MM.1S (cell line): ENCODE results near the gene CILP.

Experiments used
- DNase-seq: peaks from one replicate; pipeline ENCODE4 v3.0.0-alpha.2; 2015
- H2AFZ ChIP-seq: fragments of 300-600 bp; sonication (generic); 2 replicates; pipeline ENCODE4 v1.6.0; 2016; ENCODE audit warnings: antibody characterized with exemption, low read length
- H3F3A ChIP-seq: fragments of 300-600 bp; sonication (generic); 2 replicates; pipeline ENCODE4 v1.6.1; 2016; ENCODE audit warnings: mild to moderate bottlenecking, antibody characterized with exemption, low read length, moderate library complexity, mixed read lengths; ENCODE audit not compliant: insufficient read depth
- H3K27ac ChIP-seq: fragments of 300-600 bp; sonication (generic); 2 replicates; pipeline ENCODE4 v1.5.1; 2016; ENCODE audit warnings: mild to moderate bottlenecking, low read length
- H3K27me3 ChIP-seq: fragments of 300-600 bp; sonication (generic); replicated peaks from 2 replicates; pipeline ENCODE4 v1.6.0; 2016; ENCODE audit warnings: low read length; ENCODE audit not compliant: insufficient read depth
- H3K36me3 ChIP-seq: fragments of 300-600 bp; sonication (generic); replicated peaks from 2 replicates; pipeline ENCODE4 v1.6.1; 2016; ENCODE audit warnings: mild to moderate bottlenecking, low read length, mixed read lengths; ENCODE audit not compliant: insufficient read depth
- H3K4me1 ChIP-seq: fragments of 300-600 bp; sonication (generic); 2 replicates; pipeline ENCODE4 v1.6.1; 2016; ENCODE audit warnings: low read length, mixed read lengths
- H3K4me2 ChIP-seq: fragments of 300-600 bp; sonication (generic); 2 replicates; pipeline ENCODE4 v1.6.0; 2016; ENCODE audit warnings: low read depth, low read length
- H3K4me3 ChIP-seq: fragments of 300-600 bp; sonication (generic); 2 replicates; pipeline ENCODE4 v1.5.1; 2016; ENCODE audit warnings: low read length, mixed read lengths
- H3K79me2 ChIP-seq: fragments of 300-600 bp; sonication (generic); 2 replicates; pipeline ENCODE4 v1.6.1; 2016; ENCODE audit warnings: mixed run types, low read length, mixed read lengths
- H3K9ac ChIP-seq: fragments of 300-600 bp; sonication (generic); 2 replicates; pipeline ENCODE4 v1.6.1; 2016; ENCODE audit warnings: low read length, mixed read lengths
- H3K9me2 ChIP-seq: fragments of 300-600 bp; sonication (generic); replicated peaks from 2 replicates; pipeline ENCODE4 v1.6.1; 2016; ENCODE audit warnings: mild to moderate bottlenecking, low read length, mixed read lengths; ENCODE audit not compliant: insufficient read depth
- H3K9me3 ChIP-seq: fragments of 300-600 bp; sonication (generic); replicated peaks from 2 replicates; pipeline ENCODE4 v1.6.1; 2016; ENCODE audit warnings: mild to moderate bottlenecking, low read length, mixed read lengths; ENCODE audit not compliant: insufficient read depth
- H4K20me1 ChIP-seq: fragments of 300-600 bp; sonication (generic); 2 replicates; pipeline ENCODE4 v1.6.1; 2016; ENCODE audit warnings: mild to moderate bottlenecking, low read length, moderate library complexity, mixed read lengths; ENCODE audit not compliant: insufficient read depth
- EZH2 ChIP-seq: fragments of 300-600 bp; sonication (generic); optimal IDR thresholded peaks from 2 replicates; pipeline ENCODE3; 2017; ENCODE audit warnings: low read depth, mild to moderate bottlenecking, antibody characterized with exemption, low read length, mixed read lengths
- EZH2phosphoT487 ChIP-seq: fragments of 300-600 bp; sonication (generic); IDR thresholded peaks from 2 replicates; pipeline ENCODE4 v1.6.1; 2018; ENCODE audit warnings: antibody characterized with exemption, low read length
- TF ChIP-seq, protein P1 (sequence below): fragments of 300-600 bp; sonication (generic); IDR thresholded peaks from 2 replicates; pipeline ENCODE4 v1.5.1; 2016; ENCODE audit warnings: antibody characterized with exemption, low read length, mixed read lengths

Gene CILP, protein sequence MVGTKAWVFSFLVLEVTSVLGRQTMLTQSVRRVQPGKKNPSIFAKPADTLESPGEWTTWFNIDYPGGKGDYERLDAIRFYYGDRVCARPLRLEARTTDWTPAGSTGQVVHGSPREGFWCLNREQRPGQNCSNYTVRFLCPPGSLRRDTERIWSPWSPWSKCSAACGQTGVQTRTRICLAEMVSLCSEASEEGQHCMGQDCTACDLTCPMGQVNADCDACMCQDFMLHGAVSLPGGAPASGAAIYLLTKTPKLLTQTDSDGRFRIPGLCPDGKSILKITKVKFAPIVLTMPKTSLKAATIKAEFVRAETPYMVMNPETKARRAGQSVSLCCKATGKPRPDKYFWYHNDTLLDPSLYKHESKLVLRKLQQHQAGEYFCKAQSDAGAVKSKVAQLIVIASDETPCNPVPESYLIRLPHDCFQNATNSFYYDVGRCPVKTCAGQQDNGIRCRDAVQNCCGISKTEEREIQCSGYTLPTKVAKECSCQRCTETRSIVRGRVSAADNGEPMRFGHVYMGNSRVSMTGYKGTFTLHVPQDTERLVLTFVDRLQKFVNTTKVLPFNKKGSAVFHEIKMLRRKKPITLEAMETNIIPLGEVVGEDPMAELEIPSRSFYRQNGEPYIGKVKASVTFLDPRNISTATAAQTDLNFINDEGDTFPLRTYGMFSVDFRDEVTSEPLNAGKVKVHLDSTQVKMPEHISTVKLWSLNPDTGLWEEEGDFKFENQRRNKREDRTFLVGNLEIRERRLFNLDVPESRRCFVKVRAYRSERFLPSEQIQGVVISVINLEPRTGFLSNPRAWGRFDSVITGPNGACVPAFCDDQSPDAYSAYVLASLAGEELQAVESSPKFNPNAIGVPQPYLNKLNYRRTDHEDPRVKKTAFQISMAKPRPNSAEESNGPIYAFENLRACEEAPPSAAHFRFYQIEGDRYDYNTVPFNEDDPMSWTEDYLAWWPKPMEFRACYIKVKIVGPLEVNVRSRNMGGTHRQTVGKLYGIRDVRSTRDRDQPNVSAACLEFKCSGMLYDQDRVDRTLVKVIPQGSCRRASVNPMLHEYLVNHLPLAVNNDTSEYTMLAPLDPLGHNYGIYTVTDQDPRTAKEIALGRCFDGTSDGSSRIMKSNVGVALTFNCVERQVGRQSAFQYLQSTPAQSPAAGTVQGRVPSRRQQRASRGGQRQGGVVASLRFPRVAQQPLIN

DNA sequence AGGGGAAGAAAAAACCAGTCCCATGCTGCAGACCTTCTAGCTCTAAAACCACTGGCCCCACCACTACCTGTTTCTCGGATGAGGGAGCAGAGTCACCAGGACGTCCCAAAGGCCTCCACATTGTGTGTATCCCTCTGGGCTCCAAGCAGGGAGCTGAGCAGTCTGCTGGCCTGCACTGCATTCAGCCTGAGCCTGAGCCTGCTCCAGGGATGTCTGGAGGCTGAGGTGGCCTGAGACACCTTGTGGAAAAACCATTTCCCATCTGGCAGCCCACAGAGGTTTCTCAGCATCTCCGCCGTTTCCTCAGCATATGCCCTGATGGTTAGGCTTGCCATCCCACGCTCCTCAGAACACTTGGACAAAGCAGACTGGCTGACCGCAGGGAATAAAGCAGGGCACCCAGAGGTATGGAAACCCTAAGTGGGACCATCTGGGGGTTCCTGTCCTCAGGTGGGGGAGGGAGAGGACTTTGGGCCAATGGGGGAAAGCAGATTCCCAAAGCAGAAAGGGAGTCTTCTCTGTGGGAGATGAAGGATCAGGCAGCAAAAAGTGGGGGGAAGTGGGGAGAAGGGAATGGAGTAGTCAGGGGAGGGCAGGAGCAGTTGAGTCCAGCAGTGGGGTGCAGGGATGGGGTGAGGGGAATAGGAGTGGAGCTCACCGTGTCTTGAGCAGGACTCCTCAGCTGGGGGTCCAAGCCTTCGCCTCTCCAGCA, at the start of gene CILP:
CILP (minus strand) TSS at position 704 of the 712 bp plus-strand sequence. CDS start 1,718 bp downstream, outside the sequence.
- Histone ChIP-seq H3K9ac (no peak within 1 kb of the TSS), H3K4me2 (no peak within 1 kb of the TSS), H3K27ac (no peak within 1 kb of the TSS), H3K79me2 (no peaks in the 10 kb centered on the region), H4K20me1 (no peaks in the 10 kb centered on the region), H3K9me3 (no peaks in the 10 kb centered on the region), H3K4me1 (no peaks in the 10 kb centered on the region), H3K4me3 (no peak within 1 kb of the TSS), H3K27me3 (no peaks in the 10 kb centered on the region), H3K9me2 (no peaks in the 10 kb centered on the region), H2AFZ (no peak within 1 kb of the TSS), H3K36me3 (no peaks in the 10 kb centered on the region), H3F3A (no peaks in the 10 kb centered on the region)
- TF ChIP-seq EZH2 (no peak), EZH2phosphoT487 (no peak)
- TF ChIP-seq, protein P1, sequence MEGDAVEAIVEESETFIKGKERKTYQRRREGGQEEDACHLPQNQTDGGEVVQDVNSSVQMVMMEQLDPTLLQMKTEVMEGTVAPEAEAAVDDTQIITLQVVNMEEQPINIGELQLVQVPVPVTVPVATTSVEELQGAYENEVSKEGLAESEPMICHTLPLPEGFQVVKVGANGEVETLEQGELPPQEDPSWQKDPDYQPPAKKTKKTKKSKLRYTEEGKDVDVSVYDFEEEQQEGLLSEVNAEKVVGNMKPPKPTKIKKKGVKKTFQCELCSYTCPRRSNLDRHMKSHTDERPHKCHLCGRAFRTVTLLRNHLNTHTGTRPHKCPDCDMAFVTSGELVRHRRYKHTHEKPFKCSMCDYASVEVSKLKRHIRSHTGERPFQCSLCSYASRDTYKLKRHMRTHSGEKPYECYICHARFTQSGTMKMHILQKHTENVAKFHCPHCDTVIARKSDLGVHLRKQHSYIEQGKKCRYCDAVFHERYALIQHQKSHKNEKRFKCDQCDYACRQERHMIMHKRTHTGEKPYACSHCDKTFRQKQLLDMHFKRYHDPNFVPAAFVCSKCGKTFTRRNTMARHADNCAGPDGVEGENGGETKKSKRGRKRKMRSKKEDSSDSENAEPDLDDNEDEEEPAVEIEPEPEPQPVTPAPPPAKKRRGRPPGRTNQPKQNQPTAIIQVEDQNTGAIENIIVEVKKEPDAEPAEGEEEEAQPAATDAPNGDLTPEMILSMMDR: no peak
- DNase-seq: no peak

DNA sequence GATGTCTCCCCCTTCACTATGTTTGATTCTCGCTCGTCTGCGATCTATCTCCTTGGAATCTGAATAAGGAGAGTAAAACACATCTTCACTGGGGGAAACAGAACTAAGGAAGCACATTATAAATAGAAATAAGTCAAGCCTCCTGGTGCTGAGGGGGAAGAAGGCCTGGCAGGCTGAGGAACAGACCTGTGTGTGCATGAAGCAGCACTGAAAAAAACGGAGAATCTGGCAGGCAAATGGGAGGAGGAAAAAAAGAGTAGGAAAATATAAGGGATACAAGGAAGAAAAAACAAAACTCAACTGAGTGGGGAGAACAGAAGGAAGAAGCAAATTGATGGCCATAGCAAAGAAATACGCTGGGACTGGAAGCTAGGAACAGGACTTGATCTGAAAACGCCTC, 49.7 kb upstream of the CILP start:
- H2AFZ ChIP-seq: no peak overlapping the region
- TF ChIP-seq EZH2 (no peak), EZH2phosphoT487 (no peak)
- TF ChIP-seq, protein P1: no peak
- DNase-seq: no peak
- H3K9me2 ChIP-seq: no peaks in the 10 kb centered on the region
- no peaks in the 10 kb centered on the region for H3K27me3 ChIP-seq
- no peaks in the 10 kb centered on the region for H3K79me2 ChIP-seq
- H3K9ac ChIP-seq: no peak overlapping the region
- H3K9me3 ChIP-seq: no peaks in the 10 kb centered on the region
- no peak overlapping the region for H3K27ac ChIP-seq
- H3F3A ChIP-seq: no peaks in the 10 kb centered on the region
- H3K4me1 ChIP-seq: no peaks in the 10 kb centered on the region
- no peaks in the 10 kb centered on the region for H3K36me3 ChIP-seq
- H3K4me3 ChIP-seq: no peak overlapping the region
- no peaks in the 10 kb centered on the region for H4K20me1 ChIP-seq
- H3K4me2 ChIP-seq: no peak overlapping the region

DNA sequence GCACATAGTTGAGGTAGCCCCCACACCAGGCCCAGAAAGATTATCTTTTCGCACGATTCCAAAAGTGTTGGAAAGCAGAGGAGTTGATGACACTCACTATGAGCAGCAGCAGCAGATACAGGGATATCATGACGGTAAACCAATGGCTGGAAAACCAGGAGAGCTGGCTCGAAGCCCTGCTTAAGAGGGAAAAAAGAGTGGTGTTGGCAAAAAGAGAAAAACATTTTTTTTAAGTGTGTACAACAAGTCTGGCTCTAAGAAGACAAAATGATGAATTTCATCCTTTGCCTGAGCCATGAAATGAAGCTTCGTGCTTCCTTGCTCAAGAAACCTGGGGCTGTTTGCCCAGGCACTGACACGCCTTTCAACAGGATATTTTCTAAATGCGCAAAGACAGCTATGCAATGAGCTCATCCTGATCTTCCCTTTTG, 48.1 kb upstream of the CILP start:
- no peak overlapping the region for H3K9ac ChIP-seq
- H3K27ac ChIP-seq: no peak overlapping the region
- H3K4me3 ChIP-seq: no peak overlapping the region
- no peak overlapping the region for H3K4me2 ChIP-seq
- no peaks in the 10 kb centered on the region for H3K27me3 ChIP-seq
- H3K36me3 ChIP-seq: no peaks in the 10 kb centered on the region
- no peaks in the 10 kb centered on the region for H3K9me2 ChIP-seq
- no peaks in the 10 kb centered on the region for H3F3A ChIP-seq
- no peak for TF ChIP-seq EZH2phosphoT487
- no peak for TF ChIP-seq EZH2
- TF ChIP-seq, protein P1: no peak
- H2AFZ ChIP-seq: no peak overlapping the region
- H4K20me1 ChIP-seq: no peaks in the 10 kb centered on the region
- no peaks in the 10 kb centered on the region for H3K9me3 ChIP-seq
- no peak for DNase-seq
- no peaks in the 10 kb centered on the region for H3K4me1 ChIP-seq
- H3K79me2 ChIP-seq: no peaks in the 10 kb centered on the region
